Stimulated activated memory B cell treated with anti-CD40 and anti-IgM and Interleukin-4, amounts not matched to agents 10 μg/mL and 1 μg/mL and 100 μg/mL, for 72 hours (primary cell): ENCODE results near the gene PAPPA.

Experiments
- ATAC-seq: fragments of 150-1000 bp; cut with Tn5 transposase; 2 replicates; pipeline ENCODE4 v1.10.0; 2021
- H3K27ac Mint-ChIP-seq: one replicate; pipeline ENCODE4 v1.8.0; 2022; ENCODE audit warnings: mild to moderate bottlenecking, mixed read lengths
- H3K27me3 Mint-ChIP-seq: one replicate; pipeline ENCODE4 v1.8.0; 2022; ENCODE audit warnings: mixed read lengths
- H3K36me3 Mint-ChIP-seq: one replicate; pipeline ENCODE4 v1.8.0; 2022; ENCODE audit warnings: mixed read lengths
- H3K4me1 Mint-ChIP-seq: one replicate; pipeline ENCODE4 v1.8.0; 2022; ENCODE audit warnings: mixed read lengths
- H3K4me3 Mint-ChIP-seq: one replicate; pipeline ENCODE4 v1.8.0; 2022; ENCODE audit warnings: mild to moderate bottlenecking, moderate library complexity, mixed read lengths
- H3K9me3 Mint-ChIP-seq: one replicate; pipeline ENCODE4 v1.8.0; 2022; ENCODE audit warnings: mixed read lengths

The PAPPA gene

GRCh38 chr9:116213693-116214047, 60.1 kb downstream of the PAPPA start:
- no peaks in the 10 kb centered on the region for H3K27me3 Mint-ChIP-seq
- no peaks in the 10 kb centered on the region for H3K4me1 Mint-ChIP-seq
- no peak overlapping the region for H3K4me3 Mint-ChIP-seq
- H3K27ac Mint-ChIP-seq: no peak overlapping the region
- no peaks in the 10 kb centered on the region for H3K36me3 Mint-ChIP-seq
- H3K9me3 Mint-ChIP-seq: peaks cover 5% of the 10 kb centered on the region
- ATAC-seq: no peak

- Mint-ChIP-seq H3K4me3 (no peak overlapping the region), H3K27me3 (no peaks in the 10 kb centered on the region), H3K4me1 (no peaks in the 10 kb centered on the region), H3K9me3 (peaks cover 7% of the 10 kb centered on the region), H3K27ac (no peak overlapping the region), H3K36me3 (no peaks in the 10 kb centered on the region)
- no peak for ATAC-seq
Observed at GRCh38 chr9:116218399-116218798, 64.8 kb downstream of the PAPPA start.

- Mint-ChIP-seq H3K9me3 (peaks cover 7% of the 10 kb centered on the region), H3K4me1 (no peaks in the 10 kb centered on the region), H3K4me3 (no peak overlapping the region), H3K27me3 (no peaks in the 10 kb centered on the region), H3K36me3 (no peaks in the 10 kb centered on the region), H3K27ac (no peak overlapping the region)
- no peak for ATAC-seq
Observed at GRCh38 chr9:116219686-116220085, 66.1 kb downstream of the PAPPA start.

- H3K4me1 Mint-ChIP-seq: no peaks in the 10 kb centered on the region
- no peaks in the 10 kb centered on the region for H3K36me3 Mint-ChIP-seq
- H3K27me3 Mint-ChIP-seq: no peaks in the 10 kb centered on the region
- ATAC-seq: no peak
- H3K27ac Mint-ChIP-seq: no peak overlapping the region
- peaks cover 2% of the 10 kb centered on the region for H3K9me3 Mint-ChIP-seq
- H3K4me3 Mint-ChIP-seq: no peak overlapping the region
Observed at GRCh38 chr9:116223926-116224325, 70.3 kb downstream of the PAPPA start.

- H3K4me3 Mint-ChIP-seq: no peak overlapping the region
- no peaks in the 10 kb centered on the region for H3K36me3 Mint-ChIP-seq
- no peaks in the 10 kb centered on the region for H3K4me1 Mint-ChIP-seq
- ATAC-seq: no peak
- H3K9me3 Mint-ChIP-seq: peaks cover 4% of the 10 kb centered on the region
- H3K27me3 Mint-ChIP-seq: no peaks in the 10 kb centered on the region
- no peak overlapping the region for H3K27ac Mint-ChIP-seq
Observed at GRCh38 chr9:116230051-116230632, 76.6 kb downstream of the PAPPA start.

- Mint-ChIP-seq H3K36me3 (no peaks in the 10 kb centered on the region), H3K27me3 (no peaks in the 10 kb centered on the region), H3K4me1 (no peaks in the 10 kb centered on the region), H3K9me3 (peaks cover 4% of the 10 kb centered on the region), H3K4me3 (no peak overlapping the region), H3K27ac (no peak overlapping the region)
- no peak for ATAC-seq
Observed at GRCh38 chr9:116232424-116233159, 79.0 kb downstream of the PAPPA start.

DNA sequence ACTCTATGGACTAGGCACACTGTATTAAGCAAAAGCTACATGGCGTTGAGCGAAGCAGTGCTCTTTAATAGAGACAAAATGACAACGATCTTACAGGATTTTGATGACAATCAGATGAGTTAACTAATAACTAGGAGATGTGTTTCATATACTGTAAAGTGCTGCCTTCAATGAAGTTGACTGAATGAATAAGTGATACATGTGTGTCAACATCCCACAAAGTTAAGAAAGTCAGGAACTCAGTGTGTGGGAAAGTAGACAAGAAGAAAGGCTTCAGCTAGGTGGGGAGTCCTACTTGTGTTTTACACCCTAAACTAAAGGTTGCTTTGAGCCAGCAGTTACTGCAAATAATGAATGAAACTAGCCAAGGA, 79.6 kb downstream of the PAPPA start:
- H3K4me1 Mint-ChIP-seq: no peaks in the 10 kb centered on the region
- H3K4me3 Mint-ChIP-seq: no peak overlapping the region
- ATAC-seq: no peak
- H3K27ac Mint-ChIP-seq: no peak overlapping the region
- H3K27me3 Mint-ChIP-seq: no peaks in the 10 kb centered on the region
- no peaks in the 10 kb centered on the region for H3K36me3 Mint-ChIP-seq
- peaks cover 4% of the 10 kb centered on the region for H3K9me3 Mint-ChIP-seq

DNA sequence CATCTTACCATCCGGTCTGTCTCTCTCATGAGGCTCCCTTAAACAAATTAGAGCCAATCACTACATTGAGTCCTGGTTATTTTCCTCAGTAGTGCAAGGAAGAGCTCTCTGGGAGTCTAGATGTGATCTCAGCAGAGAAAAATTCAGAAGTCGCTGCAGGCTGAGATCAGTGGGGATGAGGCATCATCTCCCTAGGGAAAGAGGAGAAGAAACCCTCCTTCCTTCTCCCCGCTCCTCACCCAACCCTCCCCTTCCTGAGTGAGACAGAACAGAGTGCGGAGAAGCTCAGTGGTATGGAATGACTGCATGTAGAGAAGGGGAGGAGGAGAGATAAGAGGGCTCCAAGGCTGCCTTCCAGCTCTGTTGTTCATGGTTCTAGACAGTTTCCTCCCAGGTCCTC, 80.5 kb downstream of the PAPPA start:
- H3K4me3 Mint-ChIP-seq: no peak overlapping the region
- H3K27me3 Mint-ChIP-seq: no peaks in the 10 kb centered on the region
- no peaks in the 10 kb centered on the region for H3K4me1 Mint-ChIP-seq
- no peak overlapping the region for H3K27ac Mint-ChIP-seq
- peaks cover 4% of the 10 kb centered on the region for H3K9me3 Mint-ChIP-seq
- no peak for ATAC-seq
- H3K36me3 Mint-ChIP-seq: no peaks in the 10 kb centered on the region

GRCh38 chr9:116236979-116237378, 83.4 kb downstream of the PAPPA start:
- no peak for ATAC-seq
- no peak overlapping the region for H3K27ac Mint-ChIP-seq
- H3K36me3 Mint-ChIP-seq: no peaks in the 10 kb centered on the region
- no peak overlapping the region for H3K4me3 Mint-ChIP-seq
- no peaks in the 10 kb centered on the region for H3K9me3 Mint-ChIP-seq
- no peaks in the 10 kb centered on the region for H3K4me1 Mint-ChIP-seq
- H3K27me3 Mint-ChIP-seq: no peaks in the 10 kb centered on the region

GRCh38 chr9:116237456-116237855, 83.9 kb downstream of the PAPPA start:
- Mint-ChIP-seq H3K4me3 (no peak overlapping the region), H3K9me3 (no peaks in the 10 kb centered on the region), H3K4me1 (no peaks in the 10 kb centered on the region), H3K36me3 (no peaks in the 10 kb centered on the region), H3K27ac (no peak overlapping the region), H3K27me3 (no peaks in the 10 kb centered on the region)
- ATAC-seq: no peak

GRCh38 chr9:116238225-116238624, 84.6 kb downstream of the PAPPA start:
- no peak overlapping the region for H3K27ac Mint-ChIP-seq
- no peaks in the 10 kb centered on the region for H3K27me3 Mint-ChIP-seq
- no peaks in the 10 kb centered on the region for H3K9me3 Mint-ChIP-seq
- no peak for ATAC-seq
- H3K4me1 Mint-ChIP-seq: no peaks in the 10 kb centered on the region
- no peak overlapping the region for H3K4me3 Mint-ChIP-seq
- H3K36me3 Mint-ChIP-seq: no peaks in the 10 kb centered on the region

- no peak for ATAC-seq
- Mint-ChIP-seq H3K36me3 (no peaks in the 10 kb centered on the region), H3K4me1 (no peaks in the 10 kb centered on the region), H3K27ac (no peak overlapping the region), H3K9me3 (no peaks in the 10 kb centered on the region), H3K27me3 (no peaks in the 10 kb centered on the region), H3K4me3 (no peak overlapping the region)
Observed at GRCh38 chr9:116238776-116239340, 85.3 kb downstream of the PAPPA start.

DNA sequence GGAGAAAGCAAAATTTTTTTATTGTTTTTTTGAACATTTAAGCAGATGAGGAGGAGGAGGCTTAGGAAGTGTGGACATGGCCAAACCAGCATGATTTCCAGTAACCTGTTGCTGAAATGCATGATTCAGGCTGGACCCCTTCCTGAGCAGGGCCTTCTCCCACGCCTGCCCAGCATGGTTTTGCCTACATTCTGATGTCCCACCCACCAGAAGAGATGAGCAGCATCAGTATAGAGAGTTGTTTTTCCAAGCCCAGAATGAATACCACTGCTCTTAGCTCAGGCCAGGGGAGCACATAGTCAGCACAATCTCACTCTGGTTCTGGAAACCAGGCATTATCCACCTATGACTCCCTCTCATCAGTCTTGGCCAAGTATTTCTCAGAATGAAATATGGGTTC, 90.1 kb downstream of the PAPPA start:
- no peaks in the 10 kb centered on the region for H3K27me3 Mint-ChIP-seq
- no peak overlapping the region for H3K4me3 Mint-ChIP-seq
- no peaks in the 10 kb centered on the region for H3K9me3 Mint-ChIP-seq
- no peak overlapping the region for H3K27ac Mint-ChIP-seq
- no peaks in the 10 kb centered on the region for H3K4me1 Mint-ChIP-seq
- no peak for ATAC-seq
- H3K36me3 Mint-ChIP-seq: no peaks in the 10 kb centered on the region

- no peak for ATAC-seq
- H3K36me3 Mint-ChIP-seq: no peaks in the 10 kb centered on the region
- no peak overlapping the region for H3K4me3 Mint-ChIP-seq
- H3K27ac Mint-ChIP-seq: no peak overlapping the region
- H3K27me3 Mint-ChIP-seq: no peaks in the 10 kb centered on the region
- peaks cover 5% of the 10 kb centered on the region for H3K9me3 Mint-ChIP-seq
- H3K4me1 Mint-ChIP-seq: no peaks in the 10 kb centered on the region
Observed at GRCh38 chr9:116247284-116247683, 93.7 kb downstream of the PAPPA start.

GRCh38 chr9:116247791-116248374, 94.3 kb downstream of the PAPPA start:
- Mint-ChIP-seq H3K27ac (no peak overlapping the region), H3K36me3 (no peaks in the 10 kb centered on the region), H3K4me3 (no peak overlapping the region), H3K27me3 (no peaks in the 10 kb centered on the region), H3K4me1 (no peaks in the 10 kb centered on the region), H3K9me3 (peaks cover 5% of the 10 kb centered on the region)
- no peak for ATAC-seq

- Mint-ChIP-seq H3K4me1 (no peaks in the 10 kb centered on the region), H3K4me3 (no peak overlapping the region), H3K9me3 (peaks cover 5% of the 10 kb centered on the region), H3K36me3 (no peaks in the 10 kb centered on the region), H3K27ac (no peak overlapping the region), H3K27me3 (no peaks in the 10 kb centered on the region)
- no peak for ATAC-seq
Observed at GRCh38 chr9:116250891-116251290, 97.3 kb downstream of the PAPPA start.
